ENCODE measurements around the gene RHOH.
A peak's percentile ranks its signal among the peaks of the same experiment; 100 is the strongest.

The RHOH gene

GRCh38 chr4:40256817-40257216 lies 60.0 kb downstream of the RHOH start:
- Histone ChIP-seq H3K14ac (ENCODE audit: low read length in 2 of 2) (no peak overlapping the region), H3K27ac (ENCODE audit: low read length, poor library complexity, severe bottlenecking) (no peak overlapping the region), H3K27me3 (ENCODE audit: control insufficient read depth in 1 of 2, insufficient read depth in 1 of 2, low read length in 2 of 2) (no peaks in the 10 kb centered on the region), H3K4me3 (ENCODE audit: insufficient read depth in 1 of 2, low read depth in 1 of 2, low read length in 2 of 2) (no peak overlapping the region), H2BK15ac (ENCODE audit: low read depth, poor library complexity, severe bottlenecking) (no peak overlapping the region), H2AFZ (ENCODE audit: low read depth, low read length) (no peak overlapping the region), H4K8ac (ENCODE audit: low read length) (no peak overlapping the region), H4K91ac (ENCODE audit: low read length) (no peak overlapping the region), H3K9me3 (ENCODE audit: control insufficient read depth, low read length) (no peaks in the 10 kb centered on the region), H3K79me1 (replicated peaks; ENCODE audit: low read length, poor library complexity, severe bottlenecking) (no peaks in the 10 kb centered on the region), H3K23ac (ENCODE audit: low read length in 2 of 2) (no peak overlapping the region), H3K4me1 (ENCODE audit: control insufficient read depth, insufficient read depth, low read depth, low read length) (peaks cover 6% of the 10 kb centered on the region), H2AK5ac (ENCODE audit: low read length, severe bottlenecking) (peak overlapping the region; percentile 93), H3K4ac (ENCODE audit: low read depth in 1 of 2, low read length in 2 of 2) (peak overlapping the region in 1 of 2 experiments; percentile 82), H3K18ac (ENCODE audit: low read depth in 1 of 2, low read length in 2 of 2) (peak overlapping the region; percentile 28 to 57), H2BK5ac (ENCODE audit: low read depth, low read length, poor library complexity, severe bottlenecking) (no peak overlapping the region), H3K4me2 (ENCODE audit: low read length, poor library complexity, severe bottlenecking) (no peak overlapping the region), H3K36me3 (ENCODE audit: control insufficient read depth in 1 of 2, insufficient read depth in 2 of 2, low read depth in 1 of 2, low read length in 2 of 2) (no peaks in the 10 kb centered on the region), H2BK120ac (ENCODE audit: low read depth, low read length) (no peak overlapping the region), H3K9ac (ENCODE audit: low read length) (no peak overlapping the region), H2BK12ac (ENCODE audit: low read length in 2 of 2) (peak overlapping the region; percentile 81 to 83)
- no peak for DNase-seq
- WGBS, result 77% methylated on average over 1 of the region's 3 CpGs

GRCh38 chr4:40258627-40259026 lies 61.8 kb downstream of the RHOH start:
- Histone ChIP-seq H3K4me3 (ENCODE audit: insufficient read depth in 1 of 2, low read depth in 1 of 2, low read length in 2 of 2) (no peak overlapping the region), H3K36me3 (ENCODE audit: control insufficient read depth in 1 of 2, insufficient read depth in 2 of 2, low read depth in 1 of 2, low read length in 2 of 2) (no peaks in the 10 kb centered on the region), H3K23ac (ENCODE audit: low read length in 2 of 2) (no peak overlapping the region), H3K4ac (ENCODE audit: low read depth in 1 of 2, low read length in 2 of 2) (peak overlapping the region in 1 of 2 experiments; percentile 50), H3K27me3 (ENCODE audit: control insufficient read depth in 1 of 2, insufficient read depth in 1 of 2, low read length in 2 of 2) (no peaks in the 10 kb centered on the region), H3K27ac (ENCODE audit: low read length, poor library complexity, severe bottlenecking) (no peak overlapping the region), H3K9ac (ENCODE audit: low read length) (no peak overlapping the region), H3K4me2 (ENCODE audit: low read length, poor library complexity, severe bottlenecking) (no peak overlapping the region), H2BK5ac (ENCODE audit: low read depth, low read length, poor library complexity, severe bottlenecking) (no peak overlapping the region), H4K8ac (ENCODE audit: low read length) (peak overlapping the region; percentile 14), H3K14ac (ENCODE audit: low read length in 2 of 2) (peak overlapping the region in 1 of 2 experiments; percentile 48), H3K79me1 (replicated peaks; ENCODE audit: low read length, poor library complexity, severe bottlenecking) (no peaks in the 10 kb centered on the region), H2BK15ac (ENCODE audit: low read depth, poor library complexity, severe bottlenecking) (peak overlapping the region; percentile 60), H2AFZ (ENCODE audit: low read depth, low read length) (no peak overlapping the region), H2BK120ac (ENCODE audit: low read depth, low read length) (no peak overlapping the region), H4K91ac (ENCODE audit: low read length) (no peak overlapping the region), H2AK5ac (ENCODE audit: low read length, severe bottlenecking) (no peak overlapping the region), H3K4me1 (ENCODE audit: control insufficient read depth, insufficient read depth, low read depth, low read length) (peaks cover 6% of the 10 kb centered on the region), H3K18ac (ENCODE audit: low read depth in 1 of 2, low read length in 2 of 2) (peak overlapping the region in 1 of 2 experiments; percentile 64), H2BK12ac (ENCODE audit: low read length in 2 of 2) (peak overlapping the region in 1 of 2 experiments; percentile 73), H3K9me3 (ENCODE audit: control insufficient read depth, low read length) (no peaks in the 10 kb centered on the region)
- DNase-seq, result no peak
- WGBS, result 93% methylated on average over 3 of the region's 8 CpGs

GRCh38 chr4:40261231-40262076 lies 64.6 kb downstream of the RHOH start:
- Histone ChIP-seq H2AFZ (ENCODE audit: low read depth, low read length) (no peak overlapping the region), H3K23ac (ENCODE audit: low read length in 2 of 2) (no peak overlapping the region), H3K4me3 (ENCODE audit: insufficient read depth in 1 of 2, low read depth in 1 of 2, low read length in 2 of 2) (no peak overlapping the region), H4K91ac (ENCODE audit: low read length) (no peak overlapping the region), H3K9me3 (ENCODE audit: control insufficient read depth, low read length) (no peaks in the 10 kb centered on the region), H3K14ac (ENCODE audit: low read length in 2 of 2) (no peak overlapping the region), H3K4ac (ENCODE audit: low read depth in 1 of 2, low read length in 2 of 2) (no peak overlapping the region), H3K9ac (ENCODE audit: low read length) (no peak overlapping the region), H2BK5ac (ENCODE audit: low read depth, low read length, poor library complexity, severe bottlenecking) (no peak overlapping the region), H3K4me2 (ENCODE audit: low read length, poor library complexity, severe bottlenecking) (no peak overlapping the region), H4K8ac (ENCODE audit: low read length) (no peak overlapping the region), H3K27me3 (ENCODE audit: control insufficient read depth in 1 of 2, insufficient read depth in 1 of 2, low read length in 2 of 2) (no peaks in the 10 kb centered on the region), H2BK12ac (ENCODE audit: low read length in 2 of 2) (no peak overlapping the region), H2AK5ac (ENCODE audit: low read length, severe bottlenecking) (no peak overlapping the region), H3K36me3 (ENCODE audit: control insufficient read depth in 1 of 2, insufficient read depth in 2 of 2, low read depth in 1 of 2, low read length in 2 of 2) (no peaks in the 10 kb centered on the region), H2BK15ac (ENCODE audit: low read depth, poor library complexity, severe bottlenecking) (no peak overlapping the region), H3K27ac (ENCODE audit: low read length, poor library complexity, severe bottlenecking) (no peak overlapping the region), H3K18ac (ENCODE audit: low read depth in 1 of 2, low read length in 2 of 2) (no peak overlapping the region), H3K4me1 (ENCODE audit: control insufficient read depth, insufficient read depth, low read depth, low read length) (peaks cover 10% of the 10 kb centered on the region), H2BK120ac (ENCODE audit: low read depth, low read length) (no peak overlapping the region), H3K79me1 (replicated peaks; ENCODE audit: low read length, poor library complexity, severe bottlenecking) (no peaks in the 10 kb centered on the region)
- DNase-seq, result no peak
- 82% methylated on average over 7 of the region's 9 CpGs for WGBS

- no peak for DNase-seq
- Histone ChIP-seq H3K18ac (ENCODE audit: low read depth in 1 of 2, low read length in 2 of 2) (no peak overlapping the region), H3K27me3 (ENCODE audit: control insufficient read depth in 1 of 2, insufficient read depth in 1 of 2, low read length in 2 of 2) (no peaks in the 10 kb centered on the region), H3K14ac (ENCODE audit: low read length in 2 of 2) (no peak overlapping the region), H2AK5ac (ENCODE audit: low read length, severe bottlenecking) (no peak overlapping the region), H3K79me1 (replicated peaks; ENCODE audit: low read length, poor library complexity, severe bottlenecking) (no peaks in the 10 kb centered on the region), H2BK15ac (ENCODE audit: low read depth, poor library complexity, severe bottlenecking) (no peak overlapping the region), H2AFZ (ENCODE audit: low read depth, low read length) (no peak overlapping the region), H3K9ac (ENCODE audit: low read length) (no peak overlapping the region), H3K4me3 (ENCODE audit: insufficient read depth in 1 of 2, low read depth in 1 of 2, low read length in 2 of 2) (no peak overlapping the region), H3K4me1 (ENCODE audit: control insufficient read depth, insufficient read depth, low read depth, low read length) (peaks cover 10% of the 10 kb centered on the region), H3K36me3 (ENCODE audit: control insufficient read depth in 1 of 2, insufficient read depth in 2 of 2, low read depth in 1 of 2, low read length in 2 of 2) (no peaks in the 10 kb centered on the region), H2BK12ac (ENCODE audit: low read length in 2 of 2) (no peak overlapping the region), H3K4me2 (ENCODE audit: low read length, poor library complexity, severe bottlenecking) (no peak overlapping the region), H3K23ac (ENCODE audit: low read length in 2 of 2) (no peak overlapping the region), H4K91ac (ENCODE audit: low read length) (no peak overlapping the region), H2BK5ac (ENCODE audit: low read depth, low read length, poor library complexity, severe bottlenecking) (no peak overlapping the region), H3K4ac (ENCODE audit: low read depth in 1 of 2, low read length in 2 of 2) (no peak overlapping the region), H4K8ac (ENCODE audit: low read length) (no peak overlapping the region), H3K27ac (ENCODE audit: low read length, poor library complexity, severe bottlenecking) (no peak overlapping the region), H3K9me3 (ENCODE audit: control insufficient read depth, low read length) (no peaks in the 10 kb centered on the region), H2BK120ac (ENCODE audit: low read depth, low read length) (no peak overlapping the region)
Measured at GRCh38 chr4:40262077-40262528, 65.3 kb downstream of the RHOH start.

Data from mesenchymal stem cell (in vitro differentiated cells and primary cell).